GM12865 (cell line): Measurements from ENCODE around the gene NRG4.

Experiments
- DNase-seq: peaks from one replicate; pipeline ENCODE4 v3.0.0; 2010; ENCODE audit warnings: low read depth
- H3K4me3 ChIP-seq: 2 replicates; pipeline ENCODE4 v1.5.1; 2011; ENCODE audit warnings: mild to moderate bottlenecking, low read depth, low read length, control low read depth
- TF ChIP-seq, protein P1 (sequence below): IDR thresholded peaks from 2 replicates; pipeline ENCODE4 v1.5.1; 2011; ENCODE audit warnings: low read length, control low read depth, low read depth, inconsistent platforms; ENCODE audit not compliant: insufficient read depth; ENCODE audit errors: missing control alignments

The NRG4 gene

DNA sequence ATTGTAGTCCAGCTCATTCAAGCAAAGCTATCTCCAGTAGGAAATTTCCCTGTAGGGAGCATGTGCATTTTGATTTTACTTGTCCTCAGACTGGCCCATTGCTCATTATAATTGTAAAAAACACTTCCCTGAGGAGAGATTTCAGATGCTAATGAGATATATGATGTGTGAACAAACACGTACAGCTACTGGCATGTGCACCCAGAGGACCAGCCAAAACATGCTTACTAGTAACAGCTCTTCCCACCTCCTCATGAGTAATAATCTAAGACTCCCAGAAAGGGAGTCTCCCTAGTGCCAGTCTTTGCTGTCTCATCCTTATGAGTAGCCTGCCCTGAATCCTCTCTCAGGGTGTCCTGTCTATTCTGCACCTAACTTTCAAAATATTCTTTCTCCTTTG is 65.1 kb downstream of the NRG4 start:
- TF ChIP-seq, protein P1, sequence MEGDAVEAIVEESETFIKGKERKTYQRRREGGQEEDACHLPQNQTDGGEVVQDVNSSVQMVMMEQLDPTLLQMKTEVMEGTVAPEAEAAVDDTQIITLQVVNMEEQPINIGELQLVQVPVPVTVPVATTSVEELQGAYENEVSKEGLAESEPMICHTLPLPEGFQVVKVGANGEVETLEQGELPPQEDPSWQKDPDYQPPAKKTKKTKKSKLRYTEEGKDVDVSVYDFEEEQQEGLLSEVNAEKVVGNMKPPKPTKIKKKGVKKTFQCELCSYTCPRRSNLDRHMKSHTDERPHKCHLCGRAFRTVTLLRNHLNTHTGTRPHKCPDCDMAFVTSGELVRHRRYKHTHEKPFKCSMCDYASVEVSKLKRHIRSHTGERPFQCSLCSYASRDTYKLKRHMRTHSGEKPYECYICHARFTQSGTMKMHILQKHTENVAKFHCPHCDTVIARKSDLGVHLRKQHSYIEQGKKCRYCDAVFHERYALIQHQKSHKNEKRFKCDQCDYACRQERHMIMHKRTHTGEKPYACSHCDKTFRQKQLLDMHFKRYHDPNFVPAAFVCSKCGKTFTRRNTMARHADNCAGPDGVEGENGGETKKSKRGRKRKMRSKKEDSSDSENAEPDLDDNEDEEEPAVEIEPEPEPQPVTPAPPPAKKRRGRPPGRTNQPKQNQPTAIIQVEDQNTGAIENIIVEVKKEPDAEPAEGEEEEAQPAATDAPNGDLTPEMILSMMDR: no peak
- no peak overlapping the region for H3K4me3 ChIP-seq
- no peak for DNase-seq

DNA sequence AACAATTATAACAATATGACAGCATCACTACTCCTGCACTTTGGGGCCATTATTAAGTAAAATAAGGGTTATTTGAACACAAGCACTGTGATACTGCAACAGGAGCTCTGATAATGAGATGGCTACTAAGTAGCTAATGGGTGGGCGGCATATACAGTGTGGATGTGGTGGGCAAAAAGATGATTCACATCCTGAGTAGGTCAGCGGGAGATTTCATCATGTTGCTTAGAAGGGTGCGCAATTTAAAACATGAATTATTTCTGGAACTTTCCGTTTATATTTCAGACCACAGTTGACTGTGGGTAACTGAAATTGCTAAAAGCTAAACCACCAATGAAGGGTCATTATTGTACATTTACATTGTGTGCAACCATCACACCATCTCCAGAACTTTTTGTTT is 66.3 kb downstream of the NRG4 start:
- TF ChIP-seq, protein P1: no peak
- H3K4me3 ChIP-seq: no peak overlapping the region
- no peak for DNase-seq

DNA sequence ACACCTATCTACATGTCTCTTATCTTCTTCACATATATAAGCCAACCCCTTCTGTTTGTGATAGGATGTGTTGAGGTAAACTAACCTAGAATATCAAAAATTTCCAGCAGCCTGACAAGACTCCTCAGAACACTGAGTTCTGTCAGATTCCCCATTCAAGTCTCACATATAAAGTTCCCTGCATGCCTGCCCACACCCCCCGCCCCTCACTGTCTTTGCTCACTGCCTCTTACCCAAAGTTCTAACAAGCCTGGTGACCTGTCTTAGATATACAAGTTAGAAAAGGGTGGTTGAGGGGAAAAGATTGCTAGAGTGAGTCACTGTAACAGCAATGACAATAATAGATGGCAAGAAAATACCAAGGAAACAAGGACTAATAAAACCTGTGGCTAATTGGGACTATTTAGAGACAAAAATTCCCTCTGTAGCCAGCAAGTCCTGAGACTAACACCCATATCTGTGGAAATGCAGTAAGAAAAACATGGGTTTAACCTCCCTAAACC is 68.5 kb downstream of the NRG4 start:
- DNase-seq: no peak
- TF ChIP-seq, protein P1: no peak
- no peak overlapping the region for H3K4me3 ChIP-seq

DNA sequence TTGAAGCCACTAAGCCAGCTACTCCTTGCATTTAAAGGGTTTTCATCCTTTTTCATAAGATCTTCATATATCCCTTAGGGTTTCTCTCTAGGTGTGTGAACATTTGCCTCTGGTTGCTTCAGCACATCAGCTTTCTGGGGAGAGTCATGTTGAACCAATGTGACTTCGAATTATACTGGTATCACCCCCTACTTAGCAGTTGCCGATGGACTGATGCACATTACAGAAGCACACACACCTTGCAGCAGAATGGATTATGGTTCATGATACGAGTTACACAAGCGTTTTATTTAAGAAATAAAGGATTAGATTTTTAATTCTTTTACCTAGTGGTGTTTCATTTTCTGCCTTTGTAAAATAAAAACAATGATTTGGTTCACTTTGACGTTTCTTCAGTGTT is 69.0 kb downstream of the NRG4 start:
- DNase-seq: no peak
- TF ChIP-seq, protein P1: no peak
- H3K4me3 ChIP-seq: no peak overlapping the region

DNA sequence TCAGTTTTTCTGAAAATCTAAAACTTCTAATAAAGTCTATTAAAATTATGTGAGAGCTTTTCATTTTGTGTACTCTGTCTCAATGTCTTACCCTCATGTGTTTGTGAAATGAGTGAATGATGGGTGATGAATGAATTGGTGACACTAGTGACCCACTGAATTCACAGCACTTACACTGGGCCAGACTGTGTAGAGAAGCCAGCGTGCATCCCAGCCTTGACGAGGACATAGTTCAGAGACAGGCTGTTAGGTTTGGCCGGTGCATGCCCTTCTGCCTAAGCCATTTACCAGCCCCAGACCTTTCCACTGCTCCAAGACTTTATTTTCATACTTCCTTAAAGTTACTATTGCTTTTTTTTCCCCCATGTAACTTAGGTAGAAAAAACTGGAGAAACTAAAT is 69.8 kb downstream of the NRG4 start:
- H3K4me3 ChIP-seq: no peak overlapping the region
- TF ChIP-seq, protein P1: no peak
- no peak for DNase-seq

DNA sequence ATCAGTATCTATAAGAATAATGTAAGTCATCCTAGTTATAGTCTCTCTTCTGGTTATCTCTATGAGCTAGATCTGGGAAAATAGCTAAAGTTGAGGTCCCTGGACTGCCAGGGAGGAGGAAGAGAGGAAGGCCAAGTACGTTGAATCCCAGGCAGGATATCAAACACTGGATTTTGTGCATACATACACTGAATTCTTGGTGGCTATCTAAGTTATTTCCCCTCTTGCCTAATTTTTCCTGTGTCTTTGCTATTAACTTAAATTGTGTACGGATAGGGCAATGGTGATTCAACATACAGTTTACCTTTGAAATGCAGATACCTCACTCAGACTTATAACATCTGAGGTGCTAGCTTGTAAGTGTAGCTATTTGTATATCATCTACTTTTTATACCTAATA is 81.4 kb downstream of the NRG4 start:
- TF ChIP-seq, protein P1: no peak

DNA sequence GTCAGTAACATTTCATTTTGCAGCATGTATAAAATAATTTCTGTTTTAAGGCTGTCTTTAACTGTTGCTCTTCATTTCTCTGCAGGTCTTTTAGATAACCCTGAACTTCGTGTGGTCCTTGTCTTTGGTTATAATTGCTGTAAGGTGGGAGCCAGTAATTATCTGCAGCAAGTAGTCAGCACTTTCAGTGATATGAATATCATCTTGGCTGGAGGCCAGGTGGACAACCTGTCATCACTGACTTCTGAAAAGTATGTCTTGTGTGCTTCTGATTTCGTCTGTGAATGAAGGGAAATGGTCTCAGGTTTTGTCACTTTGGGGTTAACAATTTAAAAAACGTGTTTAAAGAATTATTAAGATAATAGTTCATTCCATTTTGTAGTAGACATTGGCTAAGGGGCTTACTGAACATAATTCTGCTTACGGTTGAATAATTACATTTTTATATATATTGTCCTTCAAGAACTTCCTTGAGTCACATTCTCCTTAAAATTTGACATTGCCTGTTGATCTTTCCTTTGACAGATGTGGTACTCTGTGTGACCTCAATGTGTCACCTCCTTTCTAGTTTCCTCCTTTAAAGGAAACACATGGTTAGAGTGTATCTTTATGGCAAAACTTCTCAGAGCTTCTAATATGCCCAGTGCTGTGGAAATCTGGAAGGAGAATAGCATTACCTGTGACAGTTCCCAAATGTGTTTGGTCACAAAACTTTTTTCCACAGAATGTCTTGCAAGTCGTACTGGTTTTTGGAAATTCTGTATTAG is 82.2 kb downstream of the NRG4 start:
- TF ChIP-seq, protein P1: no peak
- peak; percentile 18 for DNase-seq
- no peak overlapping the region for H3K4me3 ChIP-seq

More for the DNA sequence above, 81.4 kb downstream of the NRG4 start:
- DNase-seq: no peak
- H3K4me3 ChIP-seq: no peak overlapping the region
